AG09319 (cell line): ENCODE measurements around the gene R3HDM2.

Experiments used
- DNase-seq: peaks from one replicate; pipeline ENCODE4 v3.0.0-alpha.2; 2010; ENCODE audit warnings: low read depth; ENCODE audit errors: extremely low read depth
- TF ChIP-seq, protein P1 (sequence below): IDR thresholded peaks from 2 replicates; pipeline ENCODE4 v1.5.1; 2011; ENCODE audit warnings: low read depth, mild to moderate bottlenecking, inconsistent platforms, low read length, moderate library complexity

R3HDM2 gene

DNA sequence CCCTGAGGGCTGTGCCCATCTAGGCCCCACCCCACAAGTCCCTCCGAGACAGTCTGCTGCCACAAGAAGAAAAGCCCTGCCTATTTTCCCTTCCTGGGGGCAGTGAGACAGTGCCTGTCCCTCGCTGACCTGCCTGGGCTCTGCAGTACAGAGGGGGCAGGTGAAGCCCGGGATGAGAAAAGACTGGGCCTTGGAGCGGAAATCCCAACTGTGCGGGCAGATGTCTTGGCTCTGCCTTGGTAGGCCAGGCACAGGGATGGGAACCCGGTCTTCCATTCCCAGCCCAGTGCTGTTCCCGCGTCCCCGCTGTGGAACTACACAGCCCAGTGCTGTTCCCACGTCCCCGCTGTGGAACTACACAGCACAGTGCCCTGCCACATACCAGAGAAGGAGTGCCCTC is 227.1 kb downstream of the R3HDM2 start:
- TF ChIP-seq, protein P1, sequence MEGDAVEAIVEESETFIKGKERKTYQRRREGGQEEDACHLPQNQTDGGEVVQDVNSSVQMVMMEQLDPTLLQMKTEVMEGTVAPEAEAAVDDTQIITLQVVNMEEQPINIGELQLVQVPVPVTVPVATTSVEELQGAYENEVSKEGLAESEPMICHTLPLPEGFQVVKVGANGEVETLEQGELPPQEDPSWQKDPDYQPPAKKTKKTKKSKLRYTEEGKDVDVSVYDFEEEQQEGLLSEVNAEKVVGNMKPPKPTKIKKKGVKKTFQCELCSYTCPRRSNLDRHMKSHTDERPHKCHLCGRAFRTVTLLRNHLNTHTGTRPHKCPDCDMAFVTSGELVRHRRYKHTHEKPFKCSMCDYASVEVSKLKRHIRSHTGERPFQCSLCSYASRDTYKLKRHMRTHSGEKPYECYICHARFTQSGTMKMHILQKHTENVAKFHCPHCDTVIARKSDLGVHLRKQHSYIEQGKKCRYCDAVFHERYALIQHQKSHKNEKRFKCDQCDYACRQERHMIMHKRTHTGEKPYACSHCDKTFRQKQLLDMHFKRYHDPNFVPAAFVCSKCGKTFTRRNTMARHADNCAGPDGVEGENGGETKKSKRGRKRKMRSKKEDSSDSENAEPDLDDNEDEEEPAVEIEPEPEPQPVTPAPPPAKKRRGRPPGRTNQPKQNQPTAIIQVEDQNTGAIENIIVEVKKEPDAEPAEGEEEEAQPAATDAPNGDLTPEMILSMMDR: no peak

More for the DNA sequence above, 227.1 kb downstream of the R3HDM2 start:
- no peak for DNase-seq
